Right forelimb (tissue), 1 donor: ENCODE measurements around the gene TMEM72.

Source experiments
- DNase-seq: peaks from one replicate; pipeline ENCODE4 v3.0.0-alpha.2; 2018

The TMEM72 gene

DNA sequence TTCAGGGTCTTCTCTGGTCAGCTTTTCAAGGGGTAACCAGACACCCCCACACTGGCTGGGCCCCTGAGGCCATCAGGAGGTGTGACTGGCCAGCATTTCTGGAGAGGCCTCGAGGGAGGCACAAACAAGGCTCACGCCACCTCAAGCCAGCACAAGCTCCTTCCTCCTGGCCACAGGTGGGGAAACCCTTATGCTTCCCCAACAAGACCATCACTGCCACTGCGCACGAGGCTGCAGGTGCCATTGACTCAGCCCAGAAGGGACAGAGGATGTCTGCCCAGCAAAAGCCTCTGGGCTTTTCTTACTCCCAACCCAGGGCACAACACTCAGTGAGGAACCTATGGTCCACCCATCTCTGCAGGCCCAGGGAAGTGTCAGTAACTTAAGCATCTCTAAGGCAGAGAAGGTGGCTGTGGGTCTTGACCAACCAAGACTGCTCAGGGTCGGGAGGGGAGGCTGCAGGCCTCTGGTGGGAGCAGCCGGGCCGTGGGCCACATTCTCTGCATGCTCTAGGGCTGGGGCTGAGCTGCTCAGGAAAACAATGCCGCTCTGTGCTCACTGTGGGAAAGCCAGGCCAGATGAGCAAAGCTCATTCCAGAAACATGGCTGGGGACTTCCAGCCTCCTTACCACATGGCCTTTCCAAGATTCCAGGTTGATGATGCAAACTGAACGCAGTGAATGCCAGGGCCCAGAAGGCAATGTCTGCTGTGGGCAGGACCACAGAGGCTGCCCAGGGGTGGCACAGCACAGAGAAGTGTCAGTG, 24.2 kb downstream of the TMEM72 start:
- DNase-seq = peak; percentile 74

GRCh38 chr10:44935966-44936295, 24.8 kb downstream of the TMEM72 start:
- no peak for DNase-seq

- DNase-seq = no peak
Measured at GRCh38 chr10:44936314-44936975, 25.3 kb downstream of the TMEM72 start.

DNA sequence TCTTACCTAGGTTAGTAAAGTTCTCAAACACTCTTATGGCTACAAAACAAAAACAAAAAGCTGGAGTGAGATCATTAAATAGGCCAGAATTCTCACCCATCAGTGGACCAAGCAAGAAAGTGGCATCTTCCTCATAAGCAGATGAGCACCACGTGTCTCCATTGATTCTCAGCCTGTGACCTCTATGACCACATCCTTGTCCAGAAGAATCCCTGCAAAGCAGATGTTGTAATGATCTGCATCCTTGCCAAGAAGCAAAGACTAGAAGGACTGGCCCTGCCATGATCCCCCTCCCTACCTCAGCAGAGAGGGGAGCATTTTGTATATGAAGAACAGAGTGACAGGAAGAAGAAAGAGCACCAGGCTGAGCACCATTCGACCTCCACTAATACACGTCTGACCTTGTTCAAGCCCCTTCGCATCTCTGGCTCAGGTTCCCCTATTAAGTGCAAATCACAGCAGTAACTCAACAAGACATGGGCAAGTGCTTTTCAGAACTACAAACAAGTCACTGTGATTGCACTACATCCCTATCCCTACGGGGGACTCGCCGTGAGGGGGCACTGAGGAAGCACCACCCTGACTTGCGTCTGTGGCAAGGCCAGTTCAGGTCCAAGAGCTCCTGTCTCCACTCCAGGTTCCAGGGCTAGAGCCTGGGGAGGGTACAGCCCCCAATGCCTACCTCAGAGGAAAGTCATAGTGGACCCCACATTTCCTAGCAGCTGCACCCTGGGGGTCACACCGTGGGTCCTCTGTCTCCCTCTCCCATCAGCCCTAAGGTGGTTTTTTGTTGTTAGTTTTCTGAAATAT, 26.3 kb downstream of the TMEM72 start:
- DNase-seq = no peak

GRCh38 chr10:44938956-44939355, 27.8 kb downstream of the TMEM72 start:
- no peak for DNase-seq

DNA sequence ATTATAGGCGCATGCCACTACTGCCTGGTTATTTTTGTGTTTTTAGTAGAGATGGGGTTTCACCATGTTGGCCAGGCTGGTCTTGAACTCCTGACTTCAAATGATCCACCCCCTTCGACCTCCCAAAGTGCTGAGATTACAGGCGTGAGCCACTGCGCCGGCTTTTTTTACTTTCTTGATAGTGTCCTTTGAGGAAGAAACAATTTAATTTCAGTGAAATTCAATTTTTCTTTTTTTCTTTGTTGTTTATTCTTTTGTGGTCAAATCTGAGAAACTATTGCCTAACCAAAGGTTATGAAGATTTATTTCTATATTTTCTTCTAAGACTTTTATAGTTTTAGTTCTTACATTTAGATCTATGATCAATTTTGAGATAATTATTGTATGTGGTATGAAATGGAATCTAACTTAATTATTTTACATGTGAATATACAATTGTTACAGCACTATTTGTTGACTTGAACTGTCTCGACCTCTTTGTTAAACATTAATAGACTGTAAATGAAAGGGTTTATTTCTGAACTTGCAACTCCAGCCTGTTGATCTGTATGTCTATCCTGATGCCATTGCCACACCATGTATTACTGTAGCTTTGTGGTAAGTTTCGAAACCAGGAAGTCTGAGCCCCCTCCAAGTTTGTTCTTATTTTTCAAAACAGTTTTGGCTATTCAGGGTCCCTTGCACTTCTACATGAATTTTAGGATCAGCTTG, 28.7 kb downstream of the TMEM72 start:
- DNase-seq = no peak

GRCh38 chr10:44944354-44944753, 33.2 kb downstream of the TMEM72 start:
- DNase-seq = no peak

DNA sequence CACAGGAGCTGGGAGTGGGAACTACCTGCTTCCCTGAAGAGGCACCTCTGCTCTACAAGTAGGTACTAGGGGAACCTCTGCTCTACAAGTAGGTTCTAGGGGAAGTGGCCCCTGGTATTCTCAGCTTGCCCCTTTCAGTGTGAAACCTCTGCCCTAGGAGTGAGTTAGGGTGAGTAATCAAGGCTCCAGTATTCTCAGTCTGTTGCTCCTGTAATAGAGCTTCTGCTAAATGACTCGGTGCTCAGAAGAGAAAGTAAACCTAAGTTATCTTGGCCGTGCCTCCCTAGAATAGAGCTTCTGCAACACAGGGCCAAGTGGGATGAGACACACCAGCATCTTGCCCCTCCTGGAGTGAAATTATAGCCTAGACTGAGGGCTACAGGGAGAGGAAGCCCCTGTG, 35.1 kb downstream of the TMEM72 start:
- DNase-seq = peak; percentile 12

DNA sequence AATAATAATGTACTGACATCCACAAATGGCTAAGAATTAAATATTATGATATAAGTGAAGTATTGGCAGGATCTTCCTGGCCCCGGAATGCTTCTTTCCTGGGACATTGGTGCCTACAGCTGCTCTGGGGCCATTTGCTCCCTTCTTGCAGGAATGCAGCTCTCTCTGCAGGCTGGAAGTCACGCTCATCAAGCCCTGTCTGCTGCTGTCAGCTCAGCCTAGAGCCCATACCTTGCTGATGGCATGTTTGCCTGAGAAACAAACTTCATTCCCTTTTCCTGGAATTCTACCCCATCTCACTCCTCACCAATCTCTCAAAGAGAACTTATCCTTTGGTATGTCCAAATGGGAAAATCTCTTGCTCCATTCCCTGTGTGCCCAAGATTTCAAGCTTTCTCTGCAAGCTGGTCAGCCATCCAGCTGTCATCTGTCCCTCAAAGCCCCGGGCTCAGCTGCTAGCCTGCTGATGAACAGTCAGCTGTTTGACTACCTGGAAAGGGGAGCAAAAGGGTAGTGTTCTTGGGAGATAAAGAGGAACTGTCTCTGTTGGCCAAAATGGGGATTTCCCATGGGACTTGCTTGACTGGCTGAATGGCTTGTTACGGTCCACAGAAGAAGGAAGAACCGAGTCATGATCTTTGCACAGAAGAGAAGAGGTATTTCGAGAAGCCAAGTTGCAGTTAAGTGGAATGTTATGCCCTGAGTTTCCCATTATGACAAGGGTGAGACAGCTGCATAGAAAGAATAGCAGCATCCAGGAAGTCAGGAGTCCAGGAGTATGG, 36.4 kb downstream of the TMEM72 start:
- DNase-seq = peak; percentile 56

DNA sequence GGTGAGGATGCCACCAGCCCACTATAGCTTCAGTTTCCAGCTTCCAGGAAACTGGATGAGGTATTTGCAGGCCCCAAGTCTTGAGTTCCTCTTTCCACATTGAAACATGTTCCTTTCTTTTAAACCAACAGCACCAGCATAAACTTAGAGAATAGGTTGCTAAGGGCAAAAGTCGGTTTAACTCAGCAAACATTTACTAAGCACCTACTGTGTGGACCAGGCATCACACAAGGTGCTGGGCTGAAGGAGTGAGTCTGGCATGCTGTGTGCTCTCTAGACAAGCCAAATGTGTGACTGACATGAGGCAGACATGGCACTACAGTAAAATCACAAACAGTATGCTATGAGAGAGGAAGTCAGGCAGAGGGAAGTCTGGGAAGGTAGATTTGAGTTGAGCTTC, 37.5 kb downstream of the TMEM72 start:
- DNase-seq = peak; percentile 30

DNA sequence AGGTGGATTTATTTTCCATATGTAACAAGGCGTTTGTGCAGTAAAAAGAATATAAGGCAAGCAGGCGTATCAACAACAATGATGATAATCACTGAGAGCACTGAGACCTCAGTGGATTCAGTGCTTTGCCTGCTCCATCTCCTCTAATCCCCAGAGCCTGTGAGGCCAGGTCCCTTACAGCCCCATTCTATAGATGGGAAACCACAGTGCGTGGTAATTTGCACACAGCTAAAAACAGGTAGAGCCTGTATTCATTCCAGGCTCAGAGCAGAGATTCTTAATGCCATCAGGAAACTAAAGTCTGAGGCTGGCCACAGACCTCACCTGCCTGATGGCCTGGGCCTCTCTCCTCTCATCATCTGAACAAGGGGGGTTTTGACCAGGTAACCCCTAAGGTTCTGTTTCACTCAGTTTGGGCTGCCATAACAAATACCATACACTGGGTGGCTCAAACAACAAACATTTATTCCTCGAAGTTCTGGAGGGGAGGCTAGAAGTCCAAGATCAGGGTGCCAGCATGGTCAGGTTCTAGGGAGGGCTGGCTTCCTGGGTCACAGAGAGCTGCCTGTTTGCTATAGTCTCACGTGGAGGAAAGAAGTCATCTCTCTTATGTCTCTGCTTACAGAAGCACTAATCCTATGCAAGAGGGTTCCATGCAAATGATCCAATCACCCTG, 38.1 kb downstream of the TMEM72 start:
- DNase-seq = peak; percentile 16

GRCh38 chr10:44949915-44950314, 38.8 kb downstream of the TMEM72 start:
- DNase-seq = peak; percentile 10

- peak; percentile 35 for DNase-seq
Measured at GRCh38 chr10:44950326-44951225, 39.4 kb downstream of the TMEM72 start.

DNA sequence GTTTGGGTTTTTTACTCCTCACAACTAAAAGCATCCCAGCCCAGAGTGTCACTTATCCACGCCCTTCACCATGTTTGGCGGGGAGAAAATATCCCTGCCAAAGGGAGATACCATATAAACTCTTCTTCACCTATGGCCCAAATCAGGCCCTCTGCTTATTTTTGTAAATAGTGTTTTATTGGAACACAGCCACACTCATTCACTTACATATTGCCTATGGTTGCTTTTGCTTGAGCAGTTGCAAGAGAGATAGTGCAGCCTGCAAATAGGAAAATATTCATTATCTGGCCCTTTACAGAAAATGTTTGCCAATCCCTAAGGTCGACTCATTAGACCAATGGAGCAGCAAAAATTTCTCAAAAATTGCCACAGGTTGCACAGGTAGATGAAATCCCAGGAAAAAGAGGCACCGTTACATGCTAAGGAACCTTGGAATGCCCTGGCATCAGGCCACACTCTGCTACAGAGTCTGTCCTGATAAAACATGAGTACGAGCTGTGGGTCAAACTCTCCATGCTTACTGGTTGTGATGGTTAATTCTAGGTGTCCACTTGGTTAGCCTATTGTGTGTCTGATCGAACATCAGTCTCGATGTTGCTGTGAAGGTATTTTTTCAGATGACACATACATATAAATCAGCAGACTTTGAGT, 40.6 kb downstream of the TMEM72 start:
- peak; percentile 9 for DNase-seq

GRCh38 chr10:44952779-44953231, 41.7 kb downstream of the TMEM72 start:
- DNase-seq = peak; percentile 32

GRCh38 chr10:44954042-44954441, 42.9 kb downstream of the TMEM72 start:
- no peak for DNase-seq

- no peak for DNase-seq
Measured at GRCh38 chr10:44954962-44955361, 43.8 kb downstream of the TMEM72 start.

DNA sequence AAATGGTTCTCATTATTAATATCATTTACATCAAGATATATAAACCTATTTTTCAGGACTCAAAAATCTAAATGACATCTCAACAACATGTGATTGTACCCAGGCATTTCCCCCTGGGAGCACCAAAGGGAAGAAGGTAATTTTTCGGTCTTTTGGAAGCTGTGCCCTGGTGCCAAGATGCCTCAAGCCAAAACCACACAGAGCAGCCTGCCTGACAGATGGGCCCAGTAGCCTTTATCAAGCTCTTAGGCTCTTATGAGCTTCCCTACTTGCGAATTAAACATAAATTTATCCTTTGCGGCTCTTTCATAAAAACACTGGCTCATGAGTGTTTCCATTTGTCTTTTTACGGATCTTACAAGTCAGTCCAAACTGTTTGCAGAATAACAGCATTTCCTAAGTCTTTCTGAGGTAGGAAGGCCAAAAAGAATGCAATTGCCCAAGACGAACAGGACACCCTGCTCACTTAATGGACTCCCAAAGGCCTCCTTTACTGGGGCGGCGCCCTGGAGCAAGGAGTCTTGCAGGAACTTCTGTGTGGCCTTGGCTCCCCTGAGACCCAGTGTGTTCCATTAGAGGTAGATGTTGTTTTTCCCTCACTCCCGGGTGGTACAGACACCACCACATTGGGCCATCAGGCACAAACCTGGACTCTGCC, 44.4 kb downstream of the TMEM72 start:
- DNase-seq = peak; percentile 21

DNA sequence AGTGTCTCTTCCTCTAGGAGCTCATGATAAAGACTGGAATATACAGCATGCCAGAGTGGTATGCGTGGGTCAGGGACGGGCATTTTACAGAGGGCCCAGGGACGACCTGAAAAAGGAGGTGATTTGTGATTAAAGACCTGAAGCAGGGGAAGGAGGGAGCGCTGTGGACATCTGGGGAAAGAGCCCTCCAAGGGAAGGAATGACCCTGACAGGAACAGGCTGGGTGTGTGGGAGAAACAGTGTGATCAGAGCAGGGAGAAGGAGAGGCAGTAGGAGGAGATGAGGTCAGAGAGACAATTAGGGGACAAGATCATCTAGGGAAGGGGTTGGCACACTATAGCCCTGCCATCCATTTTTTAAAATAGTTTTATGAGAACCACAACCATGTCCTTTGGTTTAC, 45.1 kb downstream of the TMEM72 start:
- no peak for DNase-seq
